Tibial artery (tissue), 4 donors: Measurements from ENCODE around the gene DAPP1.
A peak's percentile ranks its signal among the peaks of the same experiment; 100 is the strongest.

Source experiments
- DNase-seq, 2 donors: peaks; one replicate each; pipeline ENCODE4 v3.0.0-alpha.2; 2019
- H3K27ac ChIP-seq, 2 donors: fragments of 200-600 bp; sonication (generic) in 1 of 2; 1 replicate in 1 of 2; 2 replicates in 1 of 2; pipeline ENCODE4 v1.5.1; 2018 to 2019; ENCODE audit warnings: mild to moderate bottlenecking in 1 of 2
- H3K27me3 ChIP-seq, 2 donors: fragments of 200-600 bp; sonication (generic) in 1 of 2; one replicate each; pipeline versions ENCODE4 v1.5.1 to v1.6.0; 2016 to 2019
- H3K36me3 ChIP-seq, 3 donors: fragments of 200-600 bp; sonication (generic) in 2 of 3; one replicate each; pipeline ENCODE4 v1.5.1; 2016 to 2019; ENCODE audit warnings: mild to moderate bottlenecking in 2 of 3
- H3K4me1 ChIP-seq, 4 donors: fragments of 200-600 bp; sonication (generic) in 2 of 4; 1 replicate in 3 of 4; 2 replicates in 1 of 4; pipeline ENCODE4 v1.5.1; 2016 to 2019
- H3K4me3 ChIP-seq, 2 donors: fragments of 200-600 bp; sonication (generic) in 1 of 2; 1 replicate in 1 of 2; 2 replicates in 1 of 2; pipeline ENCODE4 v1.5.1; 2018 to 2019; ENCODE audit warnings: mild to moderate bottlenecking in 2 of 2
- H3K9me3 ChIP-seq, 3 donors: fragments of 200-600 bp; sonication (generic) in 1 of 3; one replicate each; pipeline ENCODE4 v1.5.1; 2016 to 2019
- CTCF ChIP-seq, 2 experiments: fragments of 200-600 bp in 1 of 2; fragments of 450-650 bp in 1 of 2; IDR thresholded peaks; one replicate each; pipeline ENCODE4 v1.5.1; 2017 to 2019; ENCODE audit warnings: antibody characterized with exemption in 2 of 2, mild to moderate bottlenecking in 1 of 2, moderate library complexity in 1 of 2
- intact Hi-C: fragments of 100-400 bp; cut with DNase I; formaldehyde crosslinking; loops from one replicate; pipeline ENCODE4 v1.15.0; 2023; ENCODE audit warnings: low total_unique reads

DAPP1 gene

GRCh38 chr4:99875071-99875470, 58.4 kb downstream of the DAPP1 start:
- TF ChIP-seq CTCF (IDR thresholded peaks at IDR 0.05) = no peak
- peaks cover 12 to 30% (median 27%) of the 10 kb centered on the region in 3 donors for H3K36me3 ChIP-seq
- no peak for DNase-seq
- H3K27ac ChIP-seq = no peak overlapping the region
- no peaks in the 10 kb centered on the region for H3K9me3 ChIP-seq
- no peaks in the 10 kb centered on the region for H3K27me3 ChIP-seq
- no peaks in the 10 kb centered on the region for H3K4me1 ChIP-seq
- intact Hi-C loops = no loop called here
- H3K4me3 ChIP-seq = no peak overlapping the region

- no peak for DNase-seq
These were observed 60.3 kb downstream of the DAPP1 start for GRCh38 chr4:99876946-99877345.

GRCh38 chr4:99878604-99879003, 62.0 kb downstream of the DAPP1 start:
- no peak for TF ChIP-seq CTCF (IDR thresholded peaks at IDR 0.05)

More at GRCh38 chr4:99876946-99877345, 60.3 kb downstream of the DAPP1 start:
- intact Hi-C loops = no loop called here
- Histone ChIP-seq H3K4me3 (no peak overlapping the region), H3K9me3 (no peaks in the 10 kb centered on the region), H3K36me3 (peaks cover 30 to 48% (median 42%) of the 10 kb centered on the region in 3 donors), H3K27me3 (no peaks in the 10 kb centered on the region), H3K4me1 (no peaks in the 10 kb centered on the region), H3K27ac (no peak overlapping the region)
- no peak for TF ChIP-seq CTCF (IDR thresholded peaks at IDR 0.05)

GRCh38 chr4:99879458-99879857, 62.8 kb downstream of the DAPP1 start:
- H3K36me3 ChIP-seq = peaks cover 41 to 65% (median 56%) of the 10 kb centered on the region in 3 donors
- DNase-seq = no peak
- H3K4me1 ChIP-seq = no peaks in the 10 kb centered on the region
- no peak overlapping the region for H3K4me3 ChIP-seq
- TF ChIP-seq CTCF (IDR thresholded peaks at IDR 0.05) = no peak
- H3K9me3 ChIP-seq = no peaks in the 10 kb centered on the region
- H3K27ac ChIP-seq = no peak overlapping the region
- H3K27me3 ChIP-seq = no peaks in the 10 kb centered on the region
- intact Hi-C loops = no loop called here

More at GRCh38 chr4:99878604-99879003, 62.0 kb downstream of the DAPP1 start:
- H3K4me3 ChIP-seq = no peak overlapping the region
- no peaks in the 10 kb centered on the region for H3K9me3 ChIP-seq
- intact Hi-C loops = no loop called here
- peaks cover 35 to 59% (median 53%) of the 10 kb centered on the region in 3 donors for H3K36me3 ChIP-seq
- H3K27ac ChIP-seq = no peak overlapping the region
- no peak for DNase-seq
- no peaks in the 10 kb centered on the region for H3K27me3 ChIP-seq
- H3K4me1 ChIP-seq = no peaks in the 10 kb centered on the region

GRCh38 chr4:99885063-99885664, 68.5 kb downstream of the DAPP1 start:
- Histone ChIP-seq H3K36me3 (peaks cover 29 to 45% (median 32%) of the 10 kb centered on the region in 3 donors), H3K4me1 (peaks cover 0 to 23% (median 2%) of the 10 kb centered on the region in 4 donors), H3K27ac (no peak overlapping the region), H3K4me3 (no peak overlapping the region), H3K27me3 (no peaks in the 10 kb centered on the region), H3K9me3 (no peaks in the 10 kb centered on the region)
- intact Hi-C loops = no loop called here
- TF ChIP-seq CTCF (IDR thresholded peaks at IDR 0.05) = peak; percentile 34
- no peak for DNase-seq
